ENCODE data around the gene KCMF1.

The KCMF1 gene

GRCh38 chr2:84956334-84957297, 14.3 kb upstream of the KCMF1 start:
- DNase-seq = no peak

DNA sequence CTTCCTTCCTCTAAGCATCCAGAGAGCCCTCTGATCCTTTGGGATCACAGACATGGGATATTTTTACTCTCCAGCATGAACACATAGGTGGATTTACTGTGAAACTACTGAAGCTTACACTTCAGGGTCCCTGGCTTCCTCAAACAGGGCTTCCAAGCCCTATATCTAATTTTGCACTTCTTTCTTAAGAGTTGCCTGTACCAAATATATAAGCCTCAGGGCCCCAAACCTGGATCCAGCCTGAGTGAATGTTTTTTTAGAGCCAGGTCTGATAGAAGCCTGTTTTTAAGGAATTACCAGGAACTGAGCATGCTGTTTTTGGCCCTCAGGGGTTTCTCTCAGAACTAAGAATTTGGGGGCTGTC, 13.2 kb upstream of the KCMF1 start:
- DNase-seq = no peak

GRCh38 chr2:84958135-84959059, 12.6 kb upstream of the KCMF1 start:
- no peak for DNase-seq

GRCh38 chr2:84959095-84959565, 11.8 kb upstream of the KCMF1 start:
- DNase-seq = no peak

DNA sequence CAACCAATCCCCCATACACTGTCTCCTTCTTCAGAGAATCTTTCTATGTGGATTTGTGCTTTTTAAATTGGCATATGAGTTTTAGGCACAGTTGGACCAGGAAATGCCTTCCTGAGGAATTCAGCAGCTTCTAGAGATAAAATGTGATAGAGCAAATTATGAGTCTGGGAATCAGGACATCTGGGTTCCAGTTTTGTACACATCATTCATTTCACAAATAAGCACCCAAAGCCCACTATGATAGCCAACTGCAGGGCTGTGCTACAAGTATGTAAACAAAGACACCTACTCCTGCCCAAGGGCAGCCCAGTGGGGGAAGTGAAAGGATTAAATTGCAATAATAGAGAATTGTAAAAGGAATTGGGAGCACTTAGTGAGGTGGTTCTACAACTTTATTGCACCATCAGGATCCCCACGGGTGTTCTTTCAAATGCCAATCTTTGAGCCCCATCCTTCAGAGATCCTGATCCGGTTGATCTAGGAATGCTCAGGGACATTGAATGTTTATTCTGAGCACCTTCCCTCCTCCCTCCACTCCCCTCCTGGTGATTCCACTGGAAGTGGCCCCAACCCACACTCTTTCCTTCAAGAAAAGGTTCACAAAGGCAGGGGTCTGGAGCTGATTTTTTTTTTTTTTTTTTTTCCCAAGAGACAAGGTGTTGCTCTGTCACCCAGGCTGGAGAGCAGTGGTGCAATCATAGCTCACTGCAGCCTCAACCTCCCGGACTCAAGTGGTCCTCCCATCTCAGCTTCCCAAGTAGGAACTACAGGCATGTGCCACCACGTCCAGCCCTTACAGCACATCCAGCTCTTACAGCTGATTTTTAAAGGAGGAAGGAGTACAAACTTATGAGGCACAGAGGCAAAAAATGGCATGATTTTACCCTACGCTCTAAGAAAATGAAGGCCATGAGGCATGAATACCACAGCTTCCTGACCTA, 11.1 kb upstream of the KCMF1 start:
- no peak for DNase-seq

DNA sequence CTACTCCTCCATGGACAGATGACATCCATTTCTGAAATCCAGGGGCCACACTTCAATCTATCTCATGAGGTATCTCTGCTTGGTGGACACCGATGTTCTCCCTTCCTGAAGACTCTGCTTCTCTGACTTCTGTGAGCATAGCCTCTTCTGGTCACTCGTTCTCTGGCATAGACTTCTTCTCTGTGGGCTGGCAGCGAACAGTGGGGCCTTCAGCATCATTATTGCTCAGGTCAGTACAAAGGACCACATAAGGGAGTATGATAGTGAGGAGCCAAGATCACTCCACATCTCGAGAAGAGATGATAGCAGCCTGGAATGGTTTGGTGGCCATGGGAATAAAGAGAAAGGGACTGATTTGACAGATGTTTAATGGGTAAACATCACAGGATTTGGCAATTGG, 8.0 kb upstream of the KCMF1 start:
- no peak for DNase-seq

GRCh38 chr2:84963323-84963691, 7.7 kb upstream of the KCMF1 start:
- DNase-seq = no peak

DNA sequence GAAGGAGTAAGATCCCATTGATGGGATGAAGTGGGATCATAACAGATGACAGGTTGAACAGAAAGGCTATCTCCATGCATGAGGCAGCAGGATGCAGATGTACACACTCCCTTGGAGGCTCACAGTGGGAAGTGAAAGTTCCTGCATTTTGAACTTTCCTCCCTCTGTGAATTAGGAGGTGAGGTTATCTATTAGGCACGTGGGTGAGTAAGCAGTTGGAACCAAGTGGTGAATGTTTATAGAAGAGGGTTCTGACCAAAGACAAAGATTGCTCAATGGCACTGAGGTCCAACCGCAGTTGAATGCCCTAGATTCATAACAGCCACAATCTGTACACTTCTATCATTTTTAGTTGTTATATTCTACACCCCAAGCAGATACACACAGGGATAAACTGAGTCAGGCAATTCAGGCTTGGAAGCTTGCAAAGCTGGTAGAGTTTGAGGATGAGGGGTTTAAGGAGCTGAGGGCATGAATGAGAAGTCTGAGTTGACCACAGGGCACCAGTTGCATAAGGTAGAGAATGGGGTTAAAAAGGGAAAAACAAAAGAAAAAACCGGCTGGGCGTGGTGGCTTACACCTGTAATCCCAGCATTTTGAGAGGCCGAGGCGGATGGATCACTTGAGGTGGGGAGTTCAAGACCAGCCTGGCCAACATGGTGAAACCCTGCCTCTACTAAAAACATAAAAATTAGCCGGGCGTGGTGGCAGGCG, 7.1 kb upstream of the KCMF1 start:
- no peak for DNase-seq

- DNase-seq = no peak
Observed at GRCh38 chr2:84964406-84965191, 6.4 kb upstream of the KCMF1 start.

- DNase-seq = no peak
Observed at GRCh38 chr2:84965192-84965516, 5.8 kb upstream of the KCMF1 start.

DNA sequence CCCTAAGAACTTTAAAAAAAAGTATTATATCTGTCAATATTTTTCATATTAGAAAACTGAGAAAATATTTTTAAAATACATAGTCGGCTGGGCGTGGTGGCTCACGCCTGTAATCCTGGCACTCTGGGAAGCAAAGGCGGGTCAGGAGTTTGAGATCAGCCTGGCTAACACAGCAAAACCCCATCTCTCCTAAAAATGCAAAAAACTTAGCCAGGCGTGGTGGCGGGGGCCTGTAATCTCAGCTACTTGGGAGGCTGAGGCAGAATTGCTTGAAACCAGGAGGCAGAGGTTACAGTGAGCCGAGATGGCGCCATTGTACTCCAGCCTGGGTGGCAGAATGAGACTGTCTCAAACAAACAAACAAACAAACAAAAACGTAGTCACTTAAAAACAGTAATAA, 5.1 kb upstream of the KCMF1 start:
- DNase-seq = no peak

- no peak for DNase-seq
Observed at GRCh38 chr2:84966731-84967130, 4.2 kb upstream of the KCMF1 start.

- no peak for DNase-seq
Observed at GRCh38 chr2:84969511-84970209, 1.3 kb upstream of the KCMF1 start.

- peak; percentile 60 for DNase-seq
Observed at GRCh38 chr2:84970210-84970867, 622 bp upstream of the KCMF1 start.

- DNase-seq = peak; percentile 54
Observed at GRCh38 chr2:84971510-84972206, 697 bp downstream of the KCMF1 start.

DNA sequence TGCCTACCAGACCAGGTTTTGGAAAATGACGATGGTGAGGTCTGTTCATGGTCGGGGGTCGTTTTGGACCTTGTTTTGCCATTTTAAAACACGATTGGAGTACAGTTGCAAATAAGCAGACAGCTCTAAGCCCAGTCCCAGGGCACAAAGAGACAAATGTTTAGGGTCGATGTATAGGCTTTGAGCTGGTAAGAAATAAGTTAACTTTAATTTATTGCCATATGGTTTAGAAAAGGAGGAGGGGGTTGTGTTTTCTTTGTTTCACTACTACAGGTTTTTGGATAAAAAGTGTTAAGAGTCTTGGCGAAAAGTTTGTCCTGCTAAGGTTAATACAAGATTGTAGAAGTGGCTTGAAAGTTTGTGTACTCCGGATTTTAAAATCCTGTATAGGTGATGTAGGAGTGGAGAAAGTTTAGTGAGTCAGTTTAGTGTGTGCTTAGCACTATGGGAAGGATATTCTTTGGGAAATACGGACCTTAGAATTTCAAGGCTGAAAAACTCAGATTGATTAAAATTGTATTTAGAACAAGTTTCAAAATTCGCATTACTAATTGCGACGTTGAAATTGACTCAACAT, 1.3 kb downstream of the KCMF1 start:
- no peak for DNase-seq

DNA sequence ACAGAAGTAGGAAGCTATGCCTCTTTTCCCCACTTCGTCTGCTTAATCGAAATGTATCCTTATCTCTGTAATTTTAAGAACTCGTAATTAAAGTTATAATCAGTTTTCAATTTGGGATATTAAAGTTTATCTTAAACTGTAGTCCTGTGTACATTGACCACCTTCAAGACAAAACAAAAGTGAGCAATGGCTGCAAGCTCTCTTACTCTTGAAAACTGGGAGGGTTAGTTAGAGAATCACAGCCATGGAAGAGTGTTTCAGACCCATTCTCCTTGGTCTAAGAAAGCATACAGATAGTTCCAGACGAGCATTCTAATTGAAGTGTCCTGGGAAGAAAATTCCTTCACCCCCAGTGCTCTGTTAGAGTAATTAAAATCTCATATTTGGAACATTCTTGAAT, 2.0 kb downstream of the KCMF1 start:
- DNase-seq = no peak

- no peak for DNase-seq
Observed at GRCh38 chr2:84980263-84980983, 9.5 kb downstream of the KCMF1 start.
